Measurements from ENCODE around the gene SGPP2. TPM values are rescaled to one million over a fixed set of nuclear protein-coding genes. Genes with fewer than 3 reads are reported as not detected.

Gene SGPP2
- total RNA-seq, 4 donors from 2014 or later = 27.3 to 65.6 (median 49.0) TPM

- Histone ChIP-seq H3K4me1 (peaks cover 34% of the 10 kb centered on the region), H3K9me3 (no peaks in the 10 kb centered on the region), H3K4me3 (no peak overlapping the region), H3K27ac (peak overlapping the region; percentile 18), H3K36me3 (no peaks in the 10 kb centered on the region), H3K27me3 (peaks cover 27% of the 10 kb centered on the region)
- TF ChIP-seq EP300 (IDR thresholded peaks at IDR 0.05) = no peak
- WGBS = 49% methylated on average over 3 of the region's 3 CpGs
- no peak for DNase-seq (ENCODE audit: low spot score in 2 of 2)
Measured at GRCh38 chr2:222427646-222428301, 3.4 kb downstream of the SGPP2 start.

DNA sequence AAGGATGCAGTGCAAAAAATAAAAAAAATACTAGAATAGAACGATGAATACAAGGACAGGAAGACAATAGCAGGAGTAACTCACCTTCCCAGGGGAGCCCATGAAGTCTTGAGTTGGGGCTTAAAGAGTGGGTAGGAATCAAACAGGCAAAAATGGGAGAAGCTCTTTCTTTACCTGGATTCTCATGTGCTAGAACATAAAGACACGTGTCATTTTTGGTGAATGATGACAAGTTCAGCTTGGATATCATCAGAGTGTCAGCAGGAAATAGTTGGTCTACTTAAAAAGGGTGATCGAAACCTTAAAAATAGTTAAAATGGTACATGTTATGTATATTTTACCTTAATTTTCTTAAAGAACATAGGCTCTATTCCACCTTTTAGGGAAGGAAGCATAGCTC lies 5.7 kb downstream of the SGPP2 start:
- Histone ChIP-seq H3K4me3 (no peak overlapping the region), H3K4me1 (peaks cover 20% of the 10 kb centered on the region), H3K27ac (no peak overlapping the region), H3K9me3 (no peaks in the 10 kb centered on the region), H3K27me3 (peaks cover 5% of the 10 kb centered on the region), H3K36me3 (no peaks in the 10 kb centered on the region)
- TF ChIP-seq POLR2AphosphoS5 (IDR thresholded peaks at IDR 0.05) = no peak
- no peak for TF ChIP-seq EP300 (IDR thresholded peaks at IDR 0.05)
- TF ChIP-seq POLR2A (IDR thresholded peaks at IDR 0.05) = no peak
- no peak for TF ChIP-seq CTCF (IDR thresholded peaks at IDR 0.05)
- DNase-seq (ENCODE audit: low spot score in 2 of 2) = no peak
- 87% methylated on average over 3 of the region's 3 CpGs for whole genome bisulfite sequencing

GRCh38 chr2:222430681-222431080 lies 6.3 kb downstream of the SGPP2 start:
- H3K36me3 ChIP-seq = no peaks in the 10 kb centered on the region
- H3K27me3 ChIP-seq = no peaks in the 10 kb centered on the region
- DNase-seq (ENCODE audit: low spot score in 2 of 2) = no peak
- no peak overlapping the region for H3K27ac ChIP-seq
- H3K4me1 ChIP-seq = peaks cover 18% of the 10 kb centered on the region
- H3K4me3 ChIP-seq = no peak overlapping the region
- TF ChIP-seq POLR2A (IDR thresholded peaks at IDR 0.05) = no peak
- no peak for TF ChIP-seq EP300 (IDR thresholded peaks at IDR 0.05)
- no peak for TF ChIP-seq POLR2AphosphoS5 (IDR thresholded peaks at IDR 0.05)
- TF ChIP-seq CTCF (IDR thresholded peaks at IDR 0.05) = no peak
- H3K9me3 ChIP-seq = no peaks in the 10 kb centered on the region

DNA sequence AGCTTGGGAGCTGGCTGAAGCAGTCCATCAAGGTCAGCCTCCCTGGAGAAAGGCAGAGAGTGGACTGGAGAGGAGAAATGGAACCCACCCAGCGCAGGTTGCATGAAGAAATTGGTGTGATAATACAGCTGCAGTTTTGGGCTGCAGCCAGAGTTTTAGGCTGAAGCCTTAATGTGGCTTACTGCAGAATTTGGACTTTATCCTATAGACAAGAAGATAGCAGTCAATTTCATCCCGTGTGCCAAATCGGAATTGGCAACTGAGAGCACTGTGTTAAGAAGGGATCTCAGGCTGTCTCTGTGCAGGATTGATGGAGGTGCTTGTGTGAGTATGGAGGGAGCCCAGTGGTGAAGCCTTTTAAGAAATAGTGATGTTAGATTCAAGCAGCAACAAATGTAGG lies 7.5 kb downstream of the SGPP2 start:
- no peak overlapping the region for H3K27ac ChIP-seq

GRCh38 chr2:222433332-222434173 lies 9.2 kb downstream of the SGPP2 start:
- TF ChIP-seq POLR2A (IDR thresholded peaks at IDR 0.05) (no peak), POLR2AphosphoS5 (IDR thresholded peaks at IDR 0.05) (no peak), CTCF (IDR thresholded peaks at IDR 0.05) (no peak), EP300 (IDR thresholded peaks at IDR 0.05) (no peak)
- WGBS = 68% methylated on average over 9 of the region's 9 CpGs
- DNase-seq (ENCODE audit: low spot score in 2 of 2) = no peak
- H3K36me3 ChIP-seq = no peaks in the 10 kb centered on the region
- H3K4me1 ChIP-seq = peaks cover 5% of the 10 kb centered on the region
- H3K4me3 ChIP-seq = no peak overlapping the region
- H3K27ac ChIP-seq = no peak overlapping the region
- no peaks in the 10 kb centered on the region for H3K9me3 ChIP-seq
- H3K27me3 ChIP-seq = no peaks in the 10 kb centered on the region

More for the DNA sequence above, 7.5 kb downstream of the SGPP2 start:
- H3K9me3 ChIP-seq = no peaks in the 10 kb centered on the region
- no peak overlapping the region for H3K4me3 ChIP-seq
- no peaks in the 10 kb centered on the region for H3K27me3 ChIP-seq
- no peak for TF ChIP-seq POLR2A (IDR thresholded peaks at IDR 0.05)
- no peak for TF ChIP-seq POLR2AphosphoS5 (IDR thresholded peaks at IDR 0.05)
- TF ChIP-seq EP300 (IDR thresholded peaks at IDR 0.05) = no peak
- TF ChIP-seq CTCF (IDR thresholded peaks at IDR 0.05) = no peak
- no peaks in the 10 kb centered on the region for H3K36me3 ChIP-seq
- H3K4me1 ChIP-seq = peaks cover 18% of the 10 kb centered on the region
- 74% methylated on average over 3 of the region's 3 CpGs for WGBS
- DNase-seq (ENCODE audit: low spot score in 2 of 2) = no peak
